Spinal cord (tissue), 10 donors: ENCODE measurements around the gene CCDC3. TPM values are rescaled to one million over a fixed set of nuclear protein-coding genes. Genes with fewer than 3 reads are reported as not detected.
A peak's percentile ranks its signal among the peaks of the same experiment; 100 is the strongest.

Experiments
- DNase-seq, 6 donors: peaks; one replicate each; pipeline versions ENCODE4 v3.0.0 to v3.0.0-alpha.2; 2013 to 2015; ENCODE audit warnings: low spot score in 6 of 6, low read depth in 4 of 6
- H3K27ac ChIP-seq: one replicate; pipeline ENCODE4 v1.5.1; 2013; ENCODE audit warnings: low read depth, low read length, control low read depth
- H3K27me3 ChIP-seq: one replicate; pipeline ENCODE4 v1.6.1; 2013; ENCODE audit warnings: low read length; ENCODE audit not compliant: control insufficient read depth, insufficient read depth
- H3K36me3 ChIP-seq: one replicate; pipeline ENCODE4 v1.6.1; 2013; ENCODE audit warnings: low read length; ENCODE audit not compliant: control insufficient read depth, insufficient read depth
- H3K4me1 ChIP-seq: one replicate; pipeline ENCODE4 v1.6.1; 2013; ENCODE audit warnings: low read length; ENCODE audit not compliant: control insufficient read depth, insufficient read depth
- H3K4me3 ChIP-seq: one replicate; pipeline ENCODE4 v1.5.1; 2013; ENCODE audit warnings: low read depth, low read length, control low read depth
- H3K9me3 ChIP-seq: one replicate; pipeline ENCODE4 v1.6.1; 2013; ENCODE audit warnings: low read length; ENCODE audit not compliant: control insufficient read depth, insufficient read depth
- WGBS: methylation state at CpG from one replicate; pipeline ENCODE4 v1.1.5; 2013; ENCODE audit warnings: missing lambda C conversion rate; ENCODE audit not compliant: insufficient coverage; 5-methylcytosine and 5-hydroxymethylcytosine counted together
- polyA plus RNA-seq, 2 donors: library from polyadenylated mRNA; unstranded; fragments of 120-200 nt; gene quantifications; one replicate each; pipeline ENCODE4 v1.2.1, GENCODE V29; 2013; ENCODE audit not compliant: insufficient read length in 2 of 2
- small RNA-seq: library from RNA; depleted of rRNA; stranded (forward); fragments of <200 nt; gene quantifications from one replicate; pipeline ENCODE3, GENCODE V24; 2014; ENCODE audit warnings: low replicate concordance
- total RNA-seq, 2 donors: library from RNA; depleted of rRNA in 1 of 2; stranded (reverse); fragments of 120-200 nt in 1 of 2; fragments of >200 nt in 1 of 2; gene quantifications; one replicate each; pipeline versions ENCODE4 v1.2.3 to v1.2.4, GENCODE V29; 2013 to 2014
- donor health status: healthy.

CCDC3 gene
- total and polyA plus RNA-seq, 4 donors = 21.2 to 65.1 (median 48.7) TPM

DNA sequence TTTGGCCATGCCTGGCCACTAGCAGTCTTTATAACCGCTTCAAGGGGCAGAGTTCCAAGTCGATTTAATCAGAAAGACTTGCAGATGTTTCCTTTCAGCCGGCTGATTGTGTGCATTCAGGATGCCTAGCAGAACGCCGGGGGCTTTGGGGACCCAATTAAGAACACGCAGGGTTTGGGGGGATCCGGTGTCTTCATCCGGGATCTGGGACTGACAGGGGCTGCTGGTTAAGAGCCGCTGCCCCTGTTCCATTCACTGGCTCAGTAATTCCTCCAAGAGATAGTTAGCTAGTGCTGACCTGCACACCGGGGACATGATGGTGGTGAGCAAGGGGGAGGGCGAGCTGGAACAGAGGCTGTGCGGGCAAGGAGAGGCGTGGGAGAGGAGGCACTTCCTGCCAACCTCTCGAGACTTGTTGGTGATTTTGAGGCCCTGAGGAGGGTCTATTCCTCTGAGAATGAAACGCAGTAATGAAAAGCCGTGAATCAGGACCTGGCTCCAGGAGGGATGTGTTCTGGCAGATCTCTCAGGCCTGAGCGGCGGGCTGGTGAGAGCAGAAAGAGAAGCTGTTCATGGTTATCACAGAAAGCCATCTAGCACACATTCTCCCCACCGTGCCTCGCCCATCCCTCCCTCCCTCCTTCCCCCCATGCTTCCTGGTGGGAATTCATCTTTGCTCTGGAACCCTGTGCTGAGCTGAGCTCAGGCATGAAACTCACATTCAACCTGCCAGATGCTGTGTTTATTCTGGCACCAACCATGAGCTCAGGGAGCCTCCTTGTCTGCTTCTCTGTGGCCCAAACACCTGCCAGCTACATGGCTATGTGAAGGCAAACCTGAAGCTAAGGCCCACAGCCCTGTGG lies 152.0 kb downstream of the CCDC3 start:
- Histone ChIP-seq H3K27me3 (no peaks in the 10 kb centered on the region), H3K4me3 (no peak overlapping the region), H3K4me1 (peaks cover 13% of the 10 kb centered on the region), H3K27ac (no peak overlapping the region), H3K36me3 (no peaks in the 10 kb centered on the region), H3K9me3 (no peaks in the 10 kb centered on the region)
- DNase-seq = peak in 1 of 6 donors; percentile 23
- 64% methylated on average over 16 of the region's 20 CpGs for WGBS

- no peaks in the 10 kb centered on the region for H3K27me3 ChIP-seq
- no peaks in the 10 kb centered on the region for H3K36me3 ChIP-seq
- WGBS = 67% methylated on average over 3 of the region's 11 CpGs
- no peak overlapping the region for H3K4me3 ChIP-seq
- H3K4me1 ChIP-seq = peaks cover 14% of the 10 kb centered on the region
- H3K9me3 ChIP-seq = no peaks in the 10 kb centered on the region
- H3K27ac ChIP-seq = no peak overlapping the region
- no peak for DNase-seq
Measured at GRCh38 chr10:12848439-12849173, 152.9 kb downstream of the CCDC3 start.

GRCh38 chr10:12847361-12847975 lies 154.0 kb downstream of the CCDC3 start:
- WGBS = 70% methylated on average over 14 of the region's 14 CpGs
- H3K9me3 ChIP-seq = no peaks in the 10 kb centered on the region
- H3K4me1 ChIP-seq = peaks cover 14% of the 10 kb centered on the region
- H3K27me3 ChIP-seq = no peaks in the 10 kb centered on the region
- H3K36me3 ChIP-seq = no peaks in the 10 kb centered on the region
- no peak overlapping the region for H3K27ac ChIP-seq
- DNase-seq = no peak
- H3K4me3 ChIP-seq = no peak overlapping the region

DNA sequence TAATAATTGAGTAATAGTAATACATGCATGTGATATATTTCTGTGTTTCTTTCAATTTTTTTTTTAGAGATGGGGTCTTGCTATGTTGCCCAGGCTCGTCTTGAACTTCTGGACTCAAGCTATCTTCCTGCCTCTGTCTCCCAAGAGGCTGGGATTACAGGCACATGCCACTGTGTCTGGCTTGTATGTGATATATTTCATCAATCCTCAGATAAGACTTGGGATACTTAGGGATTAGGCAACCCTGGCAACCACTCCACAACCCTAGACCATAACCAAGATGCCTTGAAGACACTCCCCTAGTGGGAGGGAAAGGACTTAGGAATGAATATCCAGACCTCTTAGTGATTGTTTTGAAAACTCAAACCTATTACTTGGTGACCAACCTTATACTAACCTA lies 154.8 kb downstream of the CCDC3 start:
- DNase-seq = no peak
- H3K4me3 ChIP-seq = no peak overlapping the region
- no CpG with 5 or more reads among the region's 1 CpG for WGBS
- peaks cover 14% of the 10 kb centered on the region for H3K4me1 ChIP-seq
- no peaks in the 10 kb centered on the region for H3K9me3 ChIP-seq
- no peak overlapping the region for H3K27ac ChIP-seq
- H3K27me3 ChIP-seq = no peaks in the 10 kb centered on the region
- H3K36me3 ChIP-seq = no peaks in the 10 kb centered on the region

Small RNA genes within 50 kb of the gene (small RNA-seq; reads per million reads assigned to genes)
- gene RNA5SP300 = not detected

Other genes starting within 250 kb of the CCDC3 start
- gene OPTN, start 98.5 kb upstream of the CCDC3 start, total RNA-seq = 10 to 100 TPM; 54.3 to 59.4 TPM
- gene OPTN, start 98.5 kb upstream of the CCDC3 start, polyA plus RNA-seq = 10 to 100 TPM; 62.6 to 68.5 TPM
- 1 to 10 TPM; 4.4 to 5.4 TPM for gene MCM10, start 159.8 kb upstream of the CCDC3 start, total RNA-seq
- 1 to 10 TPM; 5.2 to 5.4 TPM for gene MCM10, start 159.8 kb upstream of the CCDC3 start, polyA plus RNA-seq
- gene UCMA, start 232.7 kb upstream of the CCDC3 start, total RNA-seq = under 1 TPM in 1 of 2 donors, not detected in 1; 0.94 TPM
- under 1 TPM; 0.41 to 0.42 TPM for gene UCMA, start 232.7 kb upstream of the CCDC3 start, polyA plus RNA-seq